IMR-90 (cell line): ENCODE results near the gene CCDC38. TPM values are rescaled to one million over a fixed set of nuclear protein-coding genes. Genes with fewer than 3 reads are reported as not detected.

Source experiments
- ATAC-seq: fragments of 200-7000 bp; cut with Tn5 transposase; 2 replicates; pipeline ENCODE4 v1.9.1; 2020; ENCODE audit warnings: low read depth, mild to moderate bottlenecking, moderate library complexity
- BruUV-seq: library from RNA; stranded (reverse); fragments of 400-500 nt; replicated peaks from 2 replicates; lab custom pipeline; 2021; lab: Mats Ljungman, UMichigan
- CTCF ChIA-PET: fragments of 300-600 bp; formaldehyde crosslinking; extraction: SDS; loops from one replicate; lab custom pipeline; 2021; ENCODE audit warnings: antibody characterized with exemption; lab: Yijun Ruan, JAX
- POLR2A ChIA-PET: fragments of 300-600 bp; sonication (Branson Sonifier 250); formaldehyde crosslinking; loops from one replicate; lab custom pipeline; 2022; ENCODE audit warnings: antibody characterized with exemption; ENCODE audit not compliant: unreplicated experiment; lab: Charles Lee
- DNase-seq: peaks from one replicate; pipeline ENCODE4 v3.0.0; 2013
- H2AFZ ChIP-seq: replicated peaks from 2 replicates; pipeline ENCODE3; 2013; ENCODE audit warnings: low read length, mild to moderate bottlenecking; ENCODE audit not compliant: poor library complexity
- H2AK5ac ChIP-seq: 2 replicates; pipeline ENCODE4 v1.6.1; 2013; ENCODE audit warnings: low read depth, low read length, inconsistent platforms
- H2AK9ac ChIP-seq: replicated peaks from 2 replicates; pipeline ENCODE3; 2013; ENCODE audit warnings: mild to moderate bottlenecking, low read depth, low read length, moderate library complexity; ENCODE audit not compliant: poor library complexity
- H2BK120ac ChIP-seq: 2 replicates; pipeline ENCODE4 v1.6.1; 2013; ENCODE audit warnings: low read depth, low read length, inconsistent platforms
- H2BK15ac ChIP-seq: 3 replicates; pipeline ENCODE4 v1.6.1; 2013; ENCODE audit warnings: low read depth, low read length, inconsistent platforms
- H2BK20ac ChIP-seq: 2 replicates; pipeline ENCODE4 v1.6.1; 2013; ENCODE audit warnings: low read depth, mild to moderate bottlenecking, inconsistent platforms, low read length, moderate library complexity
- H2BK5ac ChIP-seq: 2 replicates; pipeline ENCODE4 v1.6.1; 2013; ENCODE audit warnings: mild to moderate bottlenecking, low read depth, low read length, inconsistent platforms; ENCODE audit not compliant: poor library complexity, severe bottlenecking
- H3K14ac ChIP-seq: replicated peaks from 2 replicates; pipeline ENCODE4 v1.6.1; 2013; ENCODE audit warnings: low read depth, low read length, inconsistent platforms
- H3K18ac ChIP-seq: 2 replicates; pipeline ENCODE4 v1.6.1; 2013; ENCODE audit warnings: low read depth, low read length, control low read depth
- H3K23ac ChIP-seq: 2 replicates; pipeline ENCODE4 v1.6.1; 2013; ENCODE audit warnings: low read depth, low read length, inconsistent platforms
- H3K27ac ChIP-seq: 2 replicates; pipeline ENCODE4 v1.5.1; 2013; ENCODE audit warnings: mild to moderate bottlenecking, control low read depth, low read length; ENCODE audit not compliant: insufficient read depth
- H3K27me3 ChIP-seq: 2 replicates; pipeline ENCODE4 v1.6.1; 2013; ENCODE audit warnings: low read length; ENCODE audit not compliant: control insufficient read depth, insufficient read depth
- H3K36me3 ChIP-seq: 2 replicates; pipeline ENCODE4 v1.6.1; 2013; ENCODE audit warnings: low read length, mixed read lengths; ENCODE audit not compliant: control insufficient read depth, insufficient read depth
- H3K4ac ChIP-seq: 2 replicates; pipeline ENCODE4 v1.6.1; 2013; ENCODE audit warnings: low read depth, low read length, inconsistent platforms
- H3K4me1 ChIP-seq: 2 replicates; pipeline ENCODE4 v1.6.1; 2013; ENCODE audit warnings: low read length, mixed read lengths; ENCODE audit not compliant: control insufficient read depth, insufficient read depth
- H3K4me2 ChIP-seq: 2 replicates; pipeline ENCODE4 v1.6.1; 2013; ENCODE audit warnings: low read depth, mild to moderate bottlenecking, control low read depth, low read length, moderate library complexity
- H3K4me3 ChIP-seq: 2 replicates; pipeline ENCODE4 v1.5.1; 2013; ENCODE audit warnings: low read depth, mild to moderate bottlenecking, control low read depth, low read length, moderate library complexity; ENCODE audit not compliant: insufficient read depth
- H3K56ac ChIP-seq: 2 replicates; pipeline ENCODE4 v1.6.1; 2013; ENCODE audit warnings: low read length, inconsistent platforms; ENCODE audit not compliant: insufficient read depth; ENCODE audit errors: extremely low read depth
- H3K79me1 ChIP-seq, 2 experiments: 2 replicates each; pipeline ENCODE4 v1.6.1; 2013; ENCODE audit warnings: low read length in 2 of 2, inconsistent platforms in 1 of 2, low read depth in 1 of 2
- H3K9ac ChIP-seq: 2 replicates; pipeline ENCODE4 v1.6.1; 2013; ENCODE audit warnings: low read depth, low read length, control low read depth
- H3K9me1 ChIP-seq: 2 replicates; pipeline ENCODE4 v1.6.1; 2013; ENCODE audit warnings: low read length, inconsistent platforms; ENCODE audit not compliant: insufficient read depth
- H3K9me3 ChIP-seq: 2 replicates; pipeline ENCODE4 v1.6.1; 2013; ENCODE audit warnings: low read length; ENCODE audit not compliant: control insufficient read depth, insufficient read depth
- H4K20me1 ChIP-seq: 2 replicates; pipeline ENCODE4 v1.6.1; 2013; ENCODE audit warnings: low read length, inconsistent platforms; ENCODE audit not compliant: insufficient read depth
- H4K5ac ChIP-seq: 2 replicates; pipeline ENCODE4 v1.6.1; 2013; ENCODE audit warnings: mild to moderate bottlenecking, low read depth, low read length, control low read depth
- H4K8ac ChIP-seq, 2 experiments: 2 replicates each; pipeline ENCODE4 v1.6.1; 2013; ENCODE audit warnings: low read depth in 2 of 2, low read length in 2 of 2, control low read depth in 1 of 2, inconsistent platforms in 1 of 2
- H4K91ac ChIP-seq: 2 replicates; pipeline ENCODE4 v1.6.1; 2013; ENCODE audit warnings: low read depth, low read length, inconsistent platforms; ENCODE audit not compliant: insufficient read depth
- MXI1 ChIP-seq: IDR thresholded peaks from 2 replicates; pipeline ENCODE4 v1.6.1; 2012; ENCODE audit warnings: low read depth, mild to moderate bottlenecking, low read length, moderate library complexity, borderline replicate concordance
- WGBS, 2 experiments: methylation state at CpG; one replicate each; pipeline versions ENCODE4 v1.1.5 to v1.1.7; 2013; ENCODE audit warnings: missing lambda C conversion rate in 2 of 2; ENCODE audit not compliant: insufficient read length in 1 of 2; ENCODE audit errors: extremely low coverage in 2 of 2; 5-methylcytosine and 5-hydroxymethylcytosine counted together
- dilution Hi-C: fragments of 300-500 bp; cut with HindIII; formaldehyde crosslinking; loops from one replicate; pipeline ENCODE4 v1.14.3; 2018; ENCODE audit warnings: low sequenced_read_pairs; ENCODE audit not compliant: unreplicated experiment
- in situ Hi-C: fragments of 300-500 bp; cut with MboI; formaldehyde crosslinking; loops from 3 replicates; pipeline ENCODE4 v1.14.3; 2019; ENCODE audit warnings: low sequenced_read_pairs, inconsistent platforms, mixed read lengths
- intact Hi-C: fragments of 100-400 bp; cut with micrococcal nuclease; formaldehyde crosslinking; loops from 2 replicates; pipeline ENCODE4 v1.10.0; 2022
- polyA plus RNA-seq, 3 experiments: library from polyadenylated mRNA; depleted of rRNA; stranded (reverse); fragments of >200 nt; gene quantifications; 2 replicates each; pipeline ENCODE4 v1.2.3, GENCODE V29; 2012; ENCODE audit warnings: low replicate concordance in 1 of 3
- total RNA-seq: library from RNA; depleted of rRNA; stranded (reverse); fragments of >200 nt; gene quantifications from 2 replicates; pipeline ENCODE4 v1.2.3, GENCODE V29; 2012

The CCDC38 gene
- total and polyA plus RNA-seq, 2 of the 4 experiments (the other 2 are of a cell fraction), result not detected

- ChIA-PET POLR2A (no interaction called here), CTCF (no interaction called here)
- no peaks in the 10 kb centered on the region for H3K9me1 ChIP-seq
Measured at GRCh38 chr12:95955549-95956159, 13.2 kb upstream of the CCDC38 start.

More at GRCh38 chr12:95955549-95956159, 13.2 kb upstream of the CCDC38 start:
- no peak overlapping the region for H2BK15ac ChIP-seq
- DNase-seq (no peak), ATAC-seq (no peak)
- no peaks in the 10 kb centered on the region for H3K9me3 ChIP-seq
- peaks cover 17% of the 10 kb centered on the region for H3K27me3 ChIP-seq
- no peak overlapping the region for H3K56ac ChIP-seq
- H2AK9ac ChIP-seq, result no peak overlapping the region
- no peak overlapping the region for H3K9ac ChIP-seq
- no peaks in the 10 kb centered on the region for H3K4me1 ChIP-seq
- H2BK120ac ChIP-seq, result no peak overlapping the region
- no peak overlapping the region for H2BK5ac ChIP-seq
- in situ Hi-C loops (no loop called here), dilution Hi-C loops (no loop called here), intact Hi-C loops (no loop called here)
- WGBS, 2 experiments, result 64% methylated on average over 3 of the region's 7 CpGs; no CpG with 5 or more reads in 1 of the 2 experiments
- H3K18ac ChIP-seq, result no peak overlapping the region
- no peak overlapping the region for H3K4me2 ChIP-seq
- no peaks in the 10 kb centered on the region for H3K79me1 ChIP-seq
- no peak overlapping the region for H4K91ac ChIP-seq
- H4K8ac ChIP-seq, result no peak overlapping the region
- H4K20me1 ChIP-seq, result no peaks in the 10 kb centered on the region
- no peak overlapping the region for H3K14ac ChIP-seq
- no peak overlapping the region for H3K27ac ChIP-seq
- no peak overlapping the region for H4K5ac ChIP-seq
- H3K4ac ChIP-seq, result no peak overlapping the region
- no peaks in the 10 kb centered on the region for H3K36me3 ChIP-seq
- H3K23ac ChIP-seq, result no peak overlapping the region
- no TSS peak for BruUV-seq
- H3K4me3 ChIP-seq, result no peak overlapping the region
- no peak overlapping the region for H2AK5ac ChIP-seq
- no peak for TF ChIP-seq MXI1
- H2BK20ac ChIP-seq, result no peak overlapping the region
- no peak overlapping the region for H2AFZ ChIP-seq
